Measurements from ENCODE around the gene SF3B1. TPM values are rescaled to one million over a fixed set of nuclear protein-coding genes. Genes with fewer than 3 reads are reported as not detected.
"Not testable (repeated sequence)": the region's sequence is repeated elsewhere in the genome, so short reads cannot be mapped to it uniquely, and the experiment has no call there.

The SF3B1 gene
- total RNA-seq, 2 experiments from 2014 or later, result 498 to 529 TPM

GRCh38 chr2:197386242-197386641, 48.6 kb downstream of the SF3B1 start:
- Mint-ChIP-seq H3K36me3 (ENCODE audit: low read depth) (peaks cover 4% of the 10 kb centered on the region), H3K4me1 (ENCODE audit: low read depth) (peaks cover 11% of the 10 kb centered on the region), H3K27me3 (no peaks in the 10 kb centered on the region), H3K9me3 (no peaks in the 10 kb centered on the region), H3K4me3 (no peak overlapping the region), H3K27ac (no peak overlapping the region)
- TF ChIP-seq, protein P1, sequence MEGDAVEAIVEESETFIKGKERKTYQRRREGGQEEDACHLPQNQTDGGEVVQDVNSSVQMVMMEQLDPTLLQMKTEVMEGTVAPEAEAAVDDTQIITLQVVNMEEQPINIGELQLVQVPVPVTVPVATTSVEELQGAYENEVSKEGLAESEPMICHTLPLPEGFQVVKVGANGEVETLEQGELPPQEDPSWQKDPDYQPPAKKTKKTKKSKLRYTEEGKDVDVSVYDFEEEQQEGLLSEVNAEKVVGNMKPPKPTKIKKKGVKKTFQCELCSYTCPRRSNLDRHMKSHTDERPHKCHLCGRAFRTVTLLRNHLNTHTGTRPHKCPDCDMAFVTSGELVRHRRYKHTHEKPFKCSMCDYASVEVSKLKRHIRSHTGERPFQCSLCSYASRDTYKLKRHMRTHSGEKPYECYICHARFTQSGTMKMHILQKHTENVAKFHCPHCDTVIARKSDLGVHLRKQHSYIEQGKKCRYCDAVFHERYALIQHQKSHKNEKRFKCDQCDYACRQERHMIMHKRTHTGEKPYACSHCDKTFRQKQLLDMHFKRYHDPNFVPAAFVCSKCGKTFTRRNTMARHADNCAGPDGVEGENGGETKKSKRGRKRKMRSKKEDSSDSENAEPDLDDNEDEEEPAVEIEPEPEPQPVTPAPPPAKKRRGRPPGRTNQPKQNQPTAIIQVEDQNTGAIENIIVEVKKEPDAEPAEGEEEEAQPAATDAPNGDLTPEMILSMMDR (IDR thresholded peaks at IDR 0.05), result no peak
- POLR2A ChIA-PET, result no interaction called here
- peaks cover 5% of the 10 kb centered on the region for H3K36me3 ChIP-seq (ENCODE audit: insufficient read depth, low read length)
- DNase-seq (no peak), ATAC-seq (ENCODE audit: poor library complexity) (no peak)
- no peak overlapping the region for H3K4me3 ChIP-seq (ENCODE audit: low read length)
- no peaks in the 10 kb centered on the region for H3K9me3 ChIP-seq (ENCODE audit: control insufficient read depth in 1 of 2, insufficient read depth in 1 of 2, low read length in 2 of 2)
- no peaks in the 10 kb centered on the region for H3K27me3 ChIP-seq (ENCODE audit: control insufficient read depth in 1 of 2, insufficient read depth in 2 of 2, low read length in 2 of 2)
- H3K4me1 ChIP-seq (ENCODE audit: insufficient read depth, low read length), result peaks cover 2% of the 10 kb centered on the region
- H3K27ac ChIP-seq (ENCODE audit: low read depth in 1 of 2, low read length in 2 of 2), result no peak overlapping the region
- CTCF ChIA-PET, result no interaction called here
- intact Hi-C loops (cut with DNase I, micrococcal nuclease), result loop anchor here in 1 of 2 experiments (5.0 kb wide), 1 partner anchor 36 kb away; no protein-coding TSS in a partner anchor

GRCh38 chr2:197383825-197384224, 51.0 kb downstream of the SF3B1 start:
- Mint-ChIP-seq H3K27me3 (no peaks in the 10 kb centered on the region), H3K36me3 (ENCODE audit: low read depth) (no peaks in the 10 kb centered on the region), H3K4me3 (no peak overlapping the region), H3K4me1 (ENCODE audit: low read depth) (peaks cover 11% of the 10 kb centered on the region), H3K9me3 (no peaks in the 10 kb centered on the region), H3K27ac (no peak overlapping the region)
- no peak overlapping the region for H3K27ac ChIP-seq (ENCODE audit: low read depth in 1 of 2, low read length in 2 of 2)
- no peaks in the 10 kb centered on the region for H3K27me3 ChIP-seq (ENCODE audit: control insufficient read depth in 1 of 2, insufficient read depth in 2 of 2, low read length in 2 of 2)
- no peaks in the 10 kb centered on the region for H3K9me3 ChIP-seq (ENCODE audit: control insufficient read depth in 1 of 2, insufficient read depth in 1 of 2, low read length in 2 of 2)
- TF ChIP-seq, protein P1 (IDR thresholded peaks at IDR 0.05), result no peak
- H3K4me3 ChIP-seq (ENCODE audit: low read length), result no peak overlapping the region
- POLR2A ChIA-PET, result interaction anchor here (0.8 to 1.5 kb wide), 3 partner anchors 185 to 275 kb away, joined by 3 read pairs; no protein-coding TSS in a partner anchor
- no peaks in the 10 kb centered on the region for H3K36me3 ChIP-seq (ENCODE audit: insufficient read depth, low read length)
- no peak for DNase-seq
- intact Hi-C loops (cut with DNase I, micrococcal nuclease), result no loop called here
- CTCF ChIA-PET, result interaction anchor here (0.5 to 1.6 kb wide), 4 partner anchors 11 to 327 kb away, joined by 3 read pairs; no protein-coding TSS in a partner anchor
- H3K4me1 ChIP-seq (ENCODE audit: insufficient read depth, low read length), result peaks cover 3% of the 10 kb centered on the region
- ATAC-seq (ENCODE audit: poor library complexity), result no peak

- Histone ChIP-seq H3K27ac (ENCODE audit: low read depth in 1 of 2, low read length in 2 of 2) (no peak overlapping the region), H3K27me3 (ENCODE audit: control insufficient read depth in 1 of 2, insufficient read depth in 2 of 2, low read length in 2 of 2) (no peaks in the 10 kb centered on the region), H3K4me3 (ENCODE audit: low read length) (no peak overlapping the region), H3K4me1 (ENCODE audit: insufficient read depth, low read length) (peaks cover 9% of the 10 kb centered on the region), H3K9me3 (ENCODE audit: control insufficient read depth in 1 of 2, insufficient read depth in 1 of 2, low read length in 2 of 2) (no peaks in the 10 kb centered on the region), H3K36me3 (ENCODE audit: insufficient read depth, low read length) (no peaks in the 10 kb centered on the region)
- Mint-ChIP-seq H3K36me3 (ENCODE audit: low read depth) (no peaks in the 10 kb centered on the region), H3K9me3 (no peaks in the 10 kb centered on the region), H3K27ac (no peak overlapping the region), H3K4me1 (ENCODE audit: low read depth) (peaks cover 24% of the 10 kb centered on the region), H3K27me3 (no peaks in the 10 kb centered on the region), H3K4me3 (no peak overlapping the region)
- TF ChIP-seq, protein P1 (IDR thresholded peaks at IDR 0.05), result no peak
- DNase-seq, result no peak
- ATAC-seq (ENCODE audit: poor library complexity), result no peak
- intact Hi-C loops (cut with DNase I, micrococcal nuclease), result no loop called here
- ChIA-PET POLR2A (no interaction called here), CTCF (no interaction called here)
These were observed 53.2 kb downstream of the SF3B1 start for GRCh38 chr2:197381641-197382040.

DNA sequence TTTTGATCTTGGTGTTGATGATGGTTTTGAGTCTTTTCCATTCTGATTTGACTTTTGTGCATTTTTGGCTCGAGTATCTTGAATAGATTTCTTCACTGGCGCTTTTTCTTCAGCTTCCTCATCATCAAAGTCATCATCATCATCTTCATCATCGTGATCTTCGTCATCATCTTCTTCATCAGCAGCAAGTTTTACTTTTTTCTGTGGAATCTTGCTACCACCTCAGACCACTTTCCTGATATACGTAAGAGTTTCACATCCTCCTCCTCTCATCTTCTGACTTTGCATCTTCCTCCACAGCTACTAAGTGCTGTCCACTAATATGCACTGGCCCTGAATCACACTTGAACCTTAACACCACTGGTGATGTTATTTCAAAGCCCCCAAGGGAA, 54.9 kb downstream of the SF3B1 start:
- ATAC-seq (ENCODE audit: poor library complexity), result not testable (repeated sequence)

DNA sequence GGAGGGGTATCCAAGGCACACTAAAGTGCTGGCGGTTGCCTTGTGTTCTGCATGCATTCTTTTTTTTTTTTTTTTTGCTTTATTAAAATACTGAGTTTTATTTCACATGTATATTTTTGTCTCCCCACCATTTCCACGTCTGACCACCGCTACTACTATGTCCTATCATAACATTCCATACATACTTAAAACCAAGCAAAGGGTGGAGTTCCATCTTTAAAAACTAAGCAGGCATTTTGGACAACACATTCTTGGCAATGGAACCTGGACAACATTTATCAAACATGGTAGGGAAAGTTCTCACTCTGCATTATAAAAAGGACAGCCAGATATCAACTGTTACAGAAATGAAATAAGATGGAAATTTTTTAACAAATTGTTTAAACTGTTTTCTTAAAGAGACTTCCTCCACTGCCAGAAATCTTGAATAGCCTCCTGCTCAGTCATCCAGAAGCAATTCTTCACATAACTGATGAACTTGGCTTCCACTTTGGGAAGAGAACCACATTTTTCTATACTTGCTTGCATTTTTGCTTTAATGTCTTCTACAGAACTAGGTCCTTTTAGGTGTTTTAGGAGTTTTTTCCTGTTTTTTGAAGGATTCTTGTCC, 55.4 kb downstream of the SF3B1 start:
- H3K4me3 Mint-ChIP-seq, result not testable (repeated sequence)

More for the DNA sequence above, 54.9 kb downstream of the SF3B1 start:
- H3K9me3 Mint-ChIP-seq; H3K4me1 ChIP-seq (ENCODE audit: insufficient read depth, low read length); H3K27ac Mint-ChIP-seq; H3K27ac ChIP-seq (ENCODE audit: low read depth in 1 of 2, low read length in 2 of 2); H3K36me3 Mint-ChIP-seq (ENCODE audit: low read depth); H3K27me3 Mint-ChIP-seq; H3K9me3 ChIP-seq (ENCODE audit: control insufficient read depth in 1 of 2, insufficient read depth in 1 of 2, low read length in 2 of 2); H3K4me3 ChIP-seq (ENCODE audit: low read length); H3K27me3 ChIP-seq (ENCODE audit: control insufficient read depth in 1 of 2, insufficient read depth in 2 of 2, low read length in 2 of 2); H3K36me3 ChIP-seq (ENCODE audit: insufficient read depth, low read length); DNase-seq; POLR2A ChIA-PET; H3K4me3 Mint-ChIP-seq; CTCF ChIA-PET: not testable (repeated sequence)
- intact Hi-C loops (cut with DNase I, micrococcal nuclease), result loop anchor here (2.0 to 5.0 kb wide), 3 partner anchors 69 to 628 kb away; partner anchors contain the start of gene ANKRD44 (in 1 of the 2)
- H3K4me1 Mint-ChIP-seq (ENCODE audit: low read depth), result peaks cover 24% of the 10 kb centered on the region

More for the DNA sequence above, 55.4 kb downstream of the SF3B1 start:
- H3K27me3 ChIP-seq (ENCODE audit: control insufficient read depth in 1 of 2, insufficient read depth in 2 of 2, low read length in 2 of 2); H3K9me3 ChIP-seq (ENCODE audit: control insufficient read depth in 1 of 2, insufficient read depth in 1 of 2, low read length in 2 of 2); H3K4me3 ChIP-seq (ENCODE audit: low read length); H3K36me3 Mint-ChIP-seq (ENCODE audit: low read depth); H3K27ac ChIP-seq (ENCODE audit: low read depth in 1 of 2, low read length in 2 of 2); ATAC-seq (ENCODE audit: poor library complexity); H3K27me3 Mint-ChIP-seq; DNase-seq; H3K9me3 Mint-ChIP-seq; H3K4me1 ChIP-seq (ENCODE audit: insufficient read depth, low read length); H3K27ac Mint-ChIP-seq; H3K36me3 ChIP-seq (ENCODE audit: insufficient read depth, low read length): not testable (repeated sequence)
- H3K4me1 Mint-ChIP-seq (ENCODE audit: low read depth), result peaks cover 24% of the 10 kb centered on the region
- CTCF ChIA-PET, result interaction anchor here (3.4 kb wide), 1 partner anchor 266 kb away, joined by 29 read pairs; no protein-coding TSS in a partner anchor
- POLR2A ChIA-PET, result interaction anchor here (1.0 kb wide), 1 partner anchor 69 kb away, joined by 3 read pairs; the partner anchor contains the start of gene ANKRD44
- intact Hi-C loops (cut with DNase I, micrococcal nuclease), result loop anchor here (2.0 to 5.0 kb wide), 3 partner anchors 69 to 627 kb away; partner anchors contain the start of gene ANKRD44 (in 1 of the 2)

Data from CD4-positive, alpha-beta T cell (primary cell).